DND-41 (cell line): ENCODE results near the gene SCYGR4.
A peak's percentile ranks its signal among the peaks of the same experiment; 100 is the strongest.
"Not testable (repeated sequence)": the region's sequence is repeated elsewhere in the genome, so short reads cannot be mapped to it uniquely, and the experiment has no call there.

Experiments used
- ATAC-seq: fragments of 200-7000 bp; cut with Tn5 transposase; 3 replicates; pipeline ENCODE4 v1.9.1; 2021; ENCODE audit warnings: low read depth; ENCODE audit not compliant: insufficient read depth
- DNase-seq: peaks from one replicate; pipeline ENCODE4 v3.0.0-alpha.2; 2020
- H2AFZ ChIP-seq: 2 replicates; pipeline ENCODE4 v1.6.0; 2012; ENCODE audit warnings: low read depth, low read length
- H3K27ac ChIP-seq: 2 replicates; pipeline ENCODE4 v1.5.1; 2012; ENCODE audit warnings: low read length, inconsistent platforms
- H3K27me3 ChIP-seq: fragments of 200-600 bp; sonication (generic); 2 replicates; pipeline ENCODE4 v1.6.0; 2012; ENCODE audit warnings: low read length, mild to moderate bottlenecking, inconsistent platforms; ENCODE audit not compliant: insufficient read depth, poor library complexity
- H3K36me3 ChIP-seq: 2 replicates; pipeline ENCODE4 v1.5.1; 2012; ENCODE audit warnings: low read length, inconsistent platforms; ENCODE audit not compliant: insufficient read depth
- H3K4me1 ChIP-seq: 2 replicates; pipeline ENCODE4 v1.5.1; 2012; ENCODE audit warnings: mild to moderate bottlenecking, low read length; ENCODE audit not compliant: insufficient read depth
- H3K4me2 ChIP-seq: 2 replicates; pipeline ENCODE4 v1.6.0; 2012; ENCODE audit warnings: mild to moderate bottlenecking, moderate library complexity, low read length, inconsistent platforms; ENCODE audit not compliant: insufficient read depth
- H3K4me3 ChIP-seq, 2 experiments: fragments of 200-600 bp in 1 of 2; shearing (Covaris generic) in 1 of 2; 2 replicates each; pipeline ENCODE4 v1.5.1; 2012 to 2016; ENCODE audit warnings: inconsistent platforms in 2 of 2, low read length in 2 of 2, mild to moderate bottlenecking in 2 of 2, low read depth in 1 of 2, moderate library complexity in 1 of 2
- H3K79me2 ChIP-seq: 2 replicates; pipeline ENCODE4 v1.6.0; 2012; ENCODE audit warnings: low read length, inconsistent platforms; ENCODE audit not compliant: insufficient read depth
- H3K9ac ChIP-seq: 2 replicates; pipeline ENCODE4 v1.6.0; 2012; ENCODE audit warnings: low read depth, mild to moderate bottlenecking, inconsistent platforms, low read length, moderate library complexity
- H3K9me3 ChIP-seq: 2 replicates; pipeline ENCODE4 v1.5.1; 2012; ENCODE audit warnings: low read length, moderate library complexity, mild to moderate bottlenecking, inconsistent platforms; ENCODE audit not compliant: insufficient read depth, severe bottlenecking
- H4K20me1 ChIP-seq: 2 replicates; pipeline ENCODE4 v1.6.0; 2012; ENCODE audit warnings: low read length; ENCODE audit not compliant: insufficient read depth
- EZH2 ChIP-seq: IDR thresholded peaks from 3 replicates; pipeline ENCODE4 v1.6.1; 2012; ENCODE audit warnings: borderline replicate concordance, low read depth, mild to moderate bottlenecking, moderate library complexity, low read length, inconsistent platforms; ENCODE audit not compliant: severe bottlenecking
- TF ChIP-seq, protein P1 (sequence below): IDR thresholded peaks from 2 replicates; pipeline ENCODE4 v1.5.1; 2012; ENCODE audit warnings: borderline replicate concordance, low read length, moderate library complexity, mild to moderate bottlenecking; ENCODE audit not compliant: poor library complexity, severe bottlenecking; ENCODE audit errors: extremely low read depth

Gene SCYGR4

GRCh38 chr2:227661025-227661649 is 43.8 kb downstream of the SCYGR4 start:
- no peak overlapping the region for H3K9ac ChIP-seq
- H3K27me3 ChIP-seq, result no peaks in the 10 kb centered on the region
- H3K79me2 ChIP-seq, result no peaks in the 10 kb centered on the region
- no peak overlapping the region for H3K27ac ChIP-seq
- H3K4me2 ChIP-seq, result no peak overlapping the region
- no peak overlapping the region for H3K4me3 ChIP-seq
- H3K4me1 ChIP-seq, result no peaks in the 10 kb centered on the region
- H3K9me3 ChIP-seq, result no peaks in the 10 kb centered on the region
- no peak for ATAC-seq
- no peak overlapping the region for H2AFZ ChIP-seq
- H3K36me3 ChIP-seq, result no peaks in the 10 kb centered on the region
- TF ChIP-seq, protein P1, sequence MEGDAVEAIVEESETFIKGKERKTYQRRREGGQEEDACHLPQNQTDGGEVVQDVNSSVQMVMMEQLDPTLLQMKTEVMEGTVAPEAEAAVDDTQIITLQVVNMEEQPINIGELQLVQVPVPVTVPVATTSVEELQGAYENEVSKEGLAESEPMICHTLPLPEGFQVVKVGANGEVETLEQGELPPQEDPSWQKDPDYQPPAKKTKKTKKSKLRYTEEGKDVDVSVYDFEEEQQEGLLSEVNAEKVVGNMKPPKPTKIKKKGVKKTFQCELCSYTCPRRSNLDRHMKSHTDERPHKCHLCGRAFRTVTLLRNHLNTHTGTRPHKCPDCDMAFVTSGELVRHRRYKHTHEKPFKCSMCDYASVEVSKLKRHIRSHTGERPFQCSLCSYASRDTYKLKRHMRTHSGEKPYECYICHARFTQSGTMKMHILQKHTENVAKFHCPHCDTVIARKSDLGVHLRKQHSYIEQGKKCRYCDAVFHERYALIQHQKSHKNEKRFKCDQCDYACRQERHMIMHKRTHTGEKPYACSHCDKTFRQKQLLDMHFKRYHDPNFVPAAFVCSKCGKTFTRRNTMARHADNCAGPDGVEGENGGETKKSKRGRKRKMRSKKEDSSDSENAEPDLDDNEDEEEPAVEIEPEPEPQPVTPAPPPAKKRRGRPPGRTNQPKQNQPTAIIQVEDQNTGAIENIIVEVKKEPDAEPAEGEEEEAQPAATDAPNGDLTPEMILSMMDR, result no peak
- no peak for TF ChIP-seq EZH2
- DNase-seq, result no peak
- H4K20me1 ChIP-seq, result no peaks in the 10 kb centered on the region; the same call in 1 of the 2 replicates

DNA sequence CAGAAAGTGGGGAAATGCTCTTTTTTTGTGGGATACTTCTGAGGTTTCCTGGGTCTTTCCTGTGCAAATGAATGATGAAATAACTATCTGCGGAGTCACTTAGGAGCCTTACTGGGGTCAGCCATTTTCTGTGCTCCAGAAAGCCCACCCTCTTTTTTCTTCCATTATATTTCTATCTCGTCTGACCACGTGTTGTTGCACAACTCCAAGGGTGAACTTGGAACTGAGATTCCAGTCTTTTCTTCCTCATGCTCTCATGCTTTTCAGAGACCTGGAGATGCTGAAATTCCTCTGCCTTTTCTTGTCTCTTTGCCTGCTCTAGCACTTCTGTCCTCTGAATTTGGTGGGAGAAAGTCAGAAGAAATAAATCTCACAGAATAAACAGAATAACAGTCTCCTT is 44.5 kb downstream of the SCYGR4 start:
- H2AFZ ChIP-seq, result no peak overlapping the region
- no peak overlapping the region for H3K4me2 ChIP-seq
- ATAC-seq (no peak), DNase-seq (no peak)
- no peak overlapping the region for H3K9ac ChIP-seq
- no peaks in the 10 kb centered on the region; the same call in 1 of the 2 replicates for H4K20me1 ChIP-seq
- no peak overlapping the region for H3K27ac ChIP-seq
- H3K36me3 ChIP-seq, result no peaks in the 10 kb centered on the region
- H3K4me3 ChIP-seq, result no peak overlapping the region
- H3K27me3 ChIP-seq, result no peaks in the 10 kb centered on the region
- no peaks in the 10 kb centered on the region for H3K4me1 ChIP-seq
- H3K79me2 ChIP-seq, result no peaks in the 10 kb centered on the region
- no peaks in the 10 kb centered on the region for H3K9me3 ChIP-seq
- TF ChIP-seq, protein P1, result no peak
- TF ChIP-seq EZH2, result no peak

- no peaks in the 10 kb centered on the region for H3K4me1 ChIP-seq
- no peak overlapping the region for H3K9ac ChIP-seq
- no peak for ATAC-seq
- H2AFZ ChIP-seq, result no peak overlapping the region
- DNase-seq, result no peak
- no peaks in the 10 kb centered on the region for H3K9me3 ChIP-seq
- H3K4me3 ChIP-seq, result no peak overlapping the region
- no peaks in the 10 kb centered on the region; the same call in 1 of the 2 replicates for H4K20me1 ChIP-seq
- H3K27ac ChIP-seq, result no peak overlapping the region
- TF ChIP-seq, protein P1, result no peak
- no peak for TF ChIP-seq EZH2
- H3K4me2 ChIP-seq, result no peak overlapping the region
- H3K27me3 ChIP-seq, result no peaks in the 10 kb centered on the region
- no peaks in the 10 kb centered on the region for H3K36me3 ChIP-seq
- H3K79me2 ChIP-seq, result no peaks in the 10 kb centered on the region
Observed at GRCh38 chr2:227665189-227665940, 48.1 kb downstream of the SCYGR4 start.

GRCh38 chr2:227666631-227667170 is 49.4 kb downstream of the SCYGR4 start, which contains the start of gene SCYGR5:
SCYGR5 (plus strand) TSS chr2:227666804; CDS start chr2:227666804, 0 bp downstream.
- not testable (repeated sequence) for H3K27ac ChIP-seq, H4K20me1 ChIP-seq, H3K9me3 ChIP-seq, H2AFZ ChIP-seq, H3K9ac ChIP-seq, H3K27me3 ChIP-seq, H3K4me2 ChIP-seq, H3K36me3 ChIP-seq, H3K4me1 ChIP-seq, H3K4me3 ChIP-seq, H3K79me2 ChIP-seq, ATAC-seq
- DNase-seq, result peak; percentile 7
